ENCODE results near the gene LOXHD1.

The LOXHD1 gene

DNA sequence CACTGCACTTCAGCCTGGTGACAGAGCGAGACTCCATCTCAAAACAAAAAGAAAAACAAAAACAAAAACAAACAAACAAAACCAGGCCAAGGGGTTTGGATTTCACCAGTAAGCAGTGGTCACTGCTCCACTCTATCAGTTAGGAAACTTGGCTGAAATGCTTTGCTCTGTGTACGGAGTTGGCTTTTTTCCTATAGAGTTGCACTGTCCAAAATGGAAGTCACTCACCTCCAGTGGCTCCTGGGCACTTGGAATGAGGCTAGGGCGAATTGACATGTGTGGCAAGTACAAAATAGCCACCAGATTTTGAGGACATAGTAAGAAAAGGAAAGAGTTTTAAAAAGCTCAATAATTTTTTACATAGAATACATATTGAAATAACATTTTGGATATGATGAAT, 228.7 kb downstream of the LOXHD1 start:
- no peak overlapping the region for H2AFZ ChIP-seq (ENCODE audit: low read depth, low read length)
- no peaks in the 10 kb centered on the region for H3K9me3 ChIP-seq (ENCODE audit: low read length)
- H3K27me3 ChIP-seq (ENCODE audit: insufficient read depth, low read length) = no peaks in the 10 kb centered on the region
- H3K4me1 ChIP-seq (ENCODE audit: insufficient read depth, low read length) = peaks cover 11% of the 10 kb centered on the region
- H3K4me3 ChIP-seq (ENCODE audit: low read length) = no peak overlapping the region
- H3K36me3 ChIP-seq (ENCODE audit: insufficient read depth, low read length) = peaks cover 2% of the 10 kb centered on the region

DNA sequence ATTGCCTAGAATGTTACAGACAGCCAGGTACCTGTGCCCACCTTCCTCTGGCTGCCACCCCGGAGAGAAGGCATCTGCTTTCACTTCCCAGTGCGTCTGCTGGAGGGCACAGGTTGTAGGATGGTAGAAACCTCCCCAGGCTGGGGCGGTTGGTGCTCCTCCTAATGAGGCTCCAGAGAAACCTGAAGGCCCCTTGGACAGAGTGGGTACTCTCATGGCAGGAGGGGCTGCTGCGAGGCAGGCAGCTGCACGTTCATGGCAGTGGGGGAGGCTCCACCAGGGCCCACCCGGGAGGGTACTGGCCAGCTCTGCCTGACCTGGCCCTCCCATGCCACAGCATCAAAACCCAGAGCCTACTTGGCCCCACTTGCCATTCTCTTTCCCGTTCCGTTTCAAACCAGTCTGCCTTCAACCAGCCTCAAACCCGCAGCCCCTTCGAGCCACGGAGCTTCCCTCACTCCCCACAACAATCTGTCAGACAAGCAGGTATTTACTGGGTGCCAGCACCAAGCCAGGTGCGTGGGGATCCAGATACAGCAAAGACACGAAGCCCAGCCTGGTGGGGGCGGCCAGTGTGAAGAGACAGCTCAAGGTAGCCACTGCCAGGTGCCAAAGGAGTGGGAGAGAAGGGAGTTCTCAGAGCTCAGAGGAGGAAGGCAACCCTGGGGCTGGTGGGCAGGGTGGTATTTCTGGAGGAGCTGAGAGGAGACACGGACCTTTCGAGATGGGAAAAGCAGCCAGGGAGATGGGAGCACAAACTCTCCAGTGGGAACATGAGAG, 229.6 kb downstream of the LOXHD1 start:
- H3K4me1 ChIP-seq (ENCODE audit: insufficient read depth, low read length) = peaks cover 11% of the 10 kb centered on the region
- H3K9me3 ChIP-seq (ENCODE audit: low read length) = no peaks in the 10 kb centered on the region
- no peak overlapping the region for H3K4me3 ChIP-seq (ENCODE audit: low read length)
- H3K27me3 ChIP-seq (ENCODE audit: insufficient read depth, low read length) = no peaks in the 10 kb centered on the region
- peaks cover 2% of the 10 kb centered on the region for H3K36me3 ChIP-seq (ENCODE audit: insufficient read depth, low read length)
- no peak overlapping the region for H2AFZ ChIP-seq (ENCODE audit: low read depth, low read length)

Measured in neuron (in vitro differentiated cells).